Osteoblast (primary cell): ENCODE results near the gene RRAS2. TPM values are rescaled to one million over a fixed set of nuclear protein-coding genes. Genes with fewer than 3 reads are reported as not detected.

Source experiments
- DNase-seq: peaks from one replicate; pipeline ENCODE4 v3.0.0; 2011; ENCODE audit warnings: low spot score, mixed read lengths; ENCODE audit not compliant: insufficient read length; ENCODE audit errors: missing footprints
- H2AFZ ChIP-seq: 2 replicates; pipeline ENCODE4 v1.6.0; 2011; ENCODE audit warnings: mild to moderate bottlenecking, low read length
- H3K27ac ChIP-seq: 2 replicates; pipeline ENCODE4 v1.5.1; 2011; ENCODE audit warnings: mild to moderate bottlenecking, low read depth, low read length, moderate library complexity
- H3K27me3 ChIP-seq: 2 replicates; pipeline ENCODE4 v1.6.0; 2012; ENCODE audit warnings: mild to moderate bottlenecking, control low read depth, inconsistent platforms, low read length, moderate library complexity; ENCODE audit not compliant: insufficient read depth
- H3K36me3 ChIP-seq: 2 replicates; pipeline ENCODE4 v1.5.1; 2011; ENCODE audit warnings: mild to moderate bottlenecking, low read length, control low read depth, moderate library complexity; ENCODE audit not compliant: insufficient read depth
- H3K4me1 ChIP-seq: 2 replicates; pipeline ENCODE4 v1.5.1; 2011; ENCODE audit warnings: mild to moderate bottlenecking, low read length, control low read depth, moderate library complexity; ENCODE audit not compliant: insufficient read depth
- H3K4me2 ChIP-seq: 2 replicates; pipeline ENCODE4 v1.6.0; 2011; ENCODE audit warnings: mild to moderate bottlenecking, low read length; ENCODE audit not compliant: insufficient read depth
- H3K4me3 ChIP-seq: fragments of 200-600 bp; sonication (generic); 3 replicates; pipeline ENCODE4 v1.5.1; 2012; ENCODE audit warnings: mild to moderate bottlenecking, low read length, inconsistent platforms; ENCODE audit not compliant: insufficient read depth
- H3K79me2 ChIP-seq: 2 replicates; pipeline ENCODE4 v1.6.0; 2012; ENCODE audit warnings: mild to moderate bottlenecking, low read length, control low read depth, inconsistent platforms; ENCODE audit not compliant: insufficient read depth
- H3K9me3 ChIP-seq: 2 replicates; pipeline ENCODE4 v1.5.1; 2011; ENCODE audit warnings: low read depth, low read length, control low read depth
- H4K20me1 ChIP-seq: 2 replicates; pipeline ENCODE4 v1.6.0; 2012; ENCODE audit warnings: mild to moderate bottlenecking, low read length, control low read depth; ENCODE audit not compliant: insufficient read depth
- CTCF ChIP-seq: IDR thresholded peaks from 2 replicates; pipeline ENCODE4 v1.5.1; 2011; ENCODE audit warnings: mild to moderate bottlenecking, low read depth, low read length, moderate library complexity; ENCODE audit errors: extremely low read depth
- total RNA-seq: library from RNA; depleted of rRNA; stranded (reverse); fragments of >200 nt; gene quantifications from 2 replicates; pipeline ENCODE4 v1.2.3, GENCODE V29; 2012

RRAS2 gene
- total RNA-seq, 1 donor: 101 TPM

- Histone ChIP-seq H4K20me1 (peaks cover 41% of the 10 kb centered on the region), H3K27me3 (no peaks in the 10 kb centered on the region), H3K36me3 (no peaks in the 10 kb centered on the region), H3K4me3 (no peak overlapping the region), H3K4me2 (no peak overlapping the region), H2AFZ (no peak overlapping the region), H3K9me3 (no peaks in the 10 kb centered on the region), H3K79me2 (peaks cover 89% of the 10 kb centered on the region), H3K4me1 (peaks cover 16% of the 10 kb centered on the region), H3K27ac (no peak overlapping the region)
- no peak for TF ChIP-seq CTCF
- no peak for DNase-seq
Measured at GRCh38 chr11:14322510-14322909, 36.5 kb downstream of the RRAS2 start.

DNA sequence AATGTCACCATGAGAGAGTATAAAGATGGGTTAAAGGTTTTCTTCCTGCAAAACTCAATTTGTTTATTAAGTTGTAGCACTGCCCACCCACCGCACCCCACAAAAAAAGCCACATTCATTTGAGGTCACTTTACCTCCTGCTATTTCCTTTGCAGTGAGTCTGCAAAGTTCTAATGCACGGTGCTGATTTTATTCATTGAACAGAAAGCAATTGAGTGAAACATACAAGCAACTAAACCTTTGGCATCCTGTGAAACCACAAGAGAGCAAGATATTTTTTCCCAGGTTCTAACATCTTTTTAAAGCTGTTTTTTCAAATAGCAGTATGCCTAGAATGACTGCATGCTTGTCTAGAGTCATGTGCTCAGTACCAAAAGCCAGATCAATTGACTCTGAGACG is 39.0 kb downstream of the RRAS2 start:
- peak overlapping the region; percentile 0 for H3K4me2 ChIP-seq
- no peak for TF ChIP-seq CTCF
- peaks cover 93% of the 10 kb centered on the region for H3K79me2 ChIP-seq
- DNase-seq: peak; percentile 55
- H3K27me3 ChIP-seq: no peaks in the 10 kb centered on the region
- peak overlapping the region; percentile 49 for H3K27ac ChIP-seq
- peaks cover 16% of the 10 kb centered on the region for H3K4me1 ChIP-seq
- no peak overlapping the region for H2AFZ ChIP-seq
- H4K20me1 ChIP-seq: peaks cover 57% of the 10 kb centered on the region
- no peaks in the 10 kb centered on the region for H3K36me3 ChIP-seq
- no peaks in the 10 kb centered on the region for H3K9me3 ChIP-seq
- no peak overlapping the region for H3K4me3 ChIP-seq

DNA sequence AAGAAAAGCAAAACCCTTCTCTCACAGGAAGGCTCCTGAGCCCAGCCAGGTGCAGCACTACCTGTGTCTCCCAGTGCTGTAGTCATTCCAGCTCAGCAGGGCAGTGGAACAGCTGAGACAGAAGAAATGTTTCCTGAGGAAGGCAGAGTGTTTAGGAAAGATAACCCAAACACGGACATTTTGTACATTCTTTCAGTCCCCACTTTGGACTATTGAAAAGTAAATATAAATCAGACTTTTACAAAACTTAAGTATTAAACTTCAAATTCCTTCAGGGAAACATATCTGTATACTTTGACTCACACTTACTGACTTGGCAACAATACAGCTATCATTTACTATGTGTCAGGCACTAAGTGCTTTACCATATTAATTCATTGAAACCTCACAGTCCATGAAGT is 40.4 kb downstream of the RRAS2 start:
- Histone ChIP-seq H3K4me3 (no peak overlapping the region), H3K36me3 (no peaks in the 10 kb centered on the region), H2AFZ (no peak overlapping the region), H3K27ac (peak overlapping the region; percentile 23), H3K4me1 (peaks cover 18% of the 10 kb centered on the region), H3K9me3 (no peaks in the 10 kb centered on the region), H3K79me2 (peaks cover 93% of the 10 kb centered on the region), H3K4me2 (no peak overlapping the region), H4K20me1 (peaks cover 60% of the 10 kb centered on the region), H3K27me3 (no peaks in the 10 kb centered on the region)
- no peak for DNase-seq
- no peak for TF ChIP-seq CTCF

GRCh38 chr11:14317659-14318325 is 41.2 kb downstream of the RRAS2 start:
- Histone ChIP-seq H2AFZ (no peak overlapping the region), H3K4me1 (peaks cover 25% of the 10 kb centered on the region), H3K79me2 (peaks cover 89% of the 10 kb centered on the region), H3K4me3 (no peak overlapping the region), H3K27me3 (no peaks in the 10 kb centered on the region), H3K9me3 (no peaks in the 10 kb centered on the region), H4K20me1 (peaks cover 60% of the 10 kb centered on the region), H3K36me3 (no peaks in the 10 kb centered on the region), H3K4me2 (no peak overlapping the region), H3K27ac (no peak overlapping the region)
- no peak for TF ChIP-seq CTCF
- no peak for DNase-seq
